C4-2B (cell line): ENCODE data around the gene RRBP1.

Experiments
- CTCF ChIP-seq: fragments of 450-650 bp; conservative IDR thresholded peaks from 2 replicates; pipeline ENCODE4 v1.5.1; 2017; ENCODE audit warnings: mild to moderate bottlenecking
- ZFX ChIP-seq: fragments of 450-650 bp; IDR thresholded peaks from 2 replicates; pipeline ENCODE4 v1.6.1; 2017

- TF ChIP-seq CTCF (no peak), ZFX (no peak)
These were observed 48.7 kb downstream of the RRBP1 start for GRCh38 chr20:17633221-17633849.
